Measurements from ENCODE around the gene BMP8B. TPM values are rescaled to one million over a fixed set of nuclear protein-coding genes. Genes with fewer than 3 reads are reported as not detected.
"Not testable (repeated sequence)": the region's sequence is repeated elsewhere in the genome, so short reads cannot be mapped to it uniquely, and the experiment has no call there.

The BMP8B gene
- total RNA-seq, 2 experiments from 2014 or later: 0.06 TPM; not detected in 1

DNA sequence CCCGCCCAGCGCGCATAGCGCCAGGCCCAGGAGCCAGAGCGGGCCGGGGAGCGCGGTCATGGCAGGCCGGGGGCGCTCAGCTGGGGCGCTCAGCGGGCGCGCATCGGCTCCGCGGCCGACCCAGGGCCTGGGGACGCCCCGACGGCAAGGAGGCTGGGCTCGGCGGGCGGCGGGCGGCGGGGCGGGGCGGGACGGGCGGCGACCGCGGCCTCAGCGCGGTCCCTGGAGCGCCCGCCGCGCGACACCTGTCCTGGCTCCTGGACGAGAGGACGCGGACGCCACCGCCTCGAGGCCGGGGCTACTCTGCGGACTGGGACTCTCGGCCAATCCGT, 273 bp downstream of the BMP8B start:
- peak in 1 of 14 experiments; percentile 33 for DNase-seq
- no peaks in the 10 kb centered on the region for H3K9me3 Mint-ChIP-seq
- H3K27me3 Mint-ChIP-seq: peaks cover 48% of the 10 kb centered on the region
- peak; percentile 23 for ATAC-seq (ENCODE audit: poor library complexity)
- intact Hi-C loops (cut with DNase I, micrococcal nuclease): no loop called here
- Histone ChIP-seq H3K27me3 (ENCODE audit: control insufficient read depth in 1 of 2, insufficient read depth in 2 of 2, low read length in 2 of 2) (peaks cover 6% of the 10 kb centered on the region in 2 experiments), H3K27ac (ENCODE audit: low read depth in 1 of 2, low read length in 2 of 2) (no peak overlapping the region), H3K36me3 (ENCODE audit: insufficient read depth, low read length) (no peaks in the 10 kb centered on the region), H3K4me1 (ENCODE audit: insufficient read depth, low read length) (peaks cover 15% of the 10 kb centered on the region), H3K9me3 (ENCODE audit: control insufficient read depth in 1 of 2, insufficient read depth in 1 of 2, low read length in 2 of 2) (no peaks in the 10 kb centered on the region), H3K4me3 (ENCODE audit: low read length) (peak overlapping the region; percentile 29)
- no peak overlapping the region for H3K4me3 Mint-ChIP-seq
- TF ChIP-seq, protein P1, sequence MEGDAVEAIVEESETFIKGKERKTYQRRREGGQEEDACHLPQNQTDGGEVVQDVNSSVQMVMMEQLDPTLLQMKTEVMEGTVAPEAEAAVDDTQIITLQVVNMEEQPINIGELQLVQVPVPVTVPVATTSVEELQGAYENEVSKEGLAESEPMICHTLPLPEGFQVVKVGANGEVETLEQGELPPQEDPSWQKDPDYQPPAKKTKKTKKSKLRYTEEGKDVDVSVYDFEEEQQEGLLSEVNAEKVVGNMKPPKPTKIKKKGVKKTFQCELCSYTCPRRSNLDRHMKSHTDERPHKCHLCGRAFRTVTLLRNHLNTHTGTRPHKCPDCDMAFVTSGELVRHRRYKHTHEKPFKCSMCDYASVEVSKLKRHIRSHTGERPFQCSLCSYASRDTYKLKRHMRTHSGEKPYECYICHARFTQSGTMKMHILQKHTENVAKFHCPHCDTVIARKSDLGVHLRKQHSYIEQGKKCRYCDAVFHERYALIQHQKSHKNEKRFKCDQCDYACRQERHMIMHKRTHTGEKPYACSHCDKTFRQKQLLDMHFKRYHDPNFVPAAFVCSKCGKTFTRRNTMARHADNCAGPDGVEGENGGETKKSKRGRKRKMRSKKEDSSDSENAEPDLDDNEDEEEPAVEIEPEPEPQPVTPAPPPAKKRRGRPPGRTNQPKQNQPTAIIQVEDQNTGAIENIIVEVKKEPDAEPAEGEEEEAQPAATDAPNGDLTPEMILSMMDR (IDR thresholded peaks at IDR 0.05): no peak
- ChIA-PET CTCF (interaction anchor here (2.8 kb wide), 1 partner anchor 11 kb away, joined by 14 read pairs; no protein-coding TSS in a partner anchor), POLR2A (no interaction called here)
- no peaks in the 10 kb centered on the region for H3K36me3 Mint-ChIP-seq (ENCODE audit: low read depth)
- H3K4me1 Mint-ChIP-seq (ENCODE audit: low read depth): peaks cover 5% of the 10 kb centered on the region
- H3K27ac Mint-ChIP-seq: no peak overlapping the region

DNA sequence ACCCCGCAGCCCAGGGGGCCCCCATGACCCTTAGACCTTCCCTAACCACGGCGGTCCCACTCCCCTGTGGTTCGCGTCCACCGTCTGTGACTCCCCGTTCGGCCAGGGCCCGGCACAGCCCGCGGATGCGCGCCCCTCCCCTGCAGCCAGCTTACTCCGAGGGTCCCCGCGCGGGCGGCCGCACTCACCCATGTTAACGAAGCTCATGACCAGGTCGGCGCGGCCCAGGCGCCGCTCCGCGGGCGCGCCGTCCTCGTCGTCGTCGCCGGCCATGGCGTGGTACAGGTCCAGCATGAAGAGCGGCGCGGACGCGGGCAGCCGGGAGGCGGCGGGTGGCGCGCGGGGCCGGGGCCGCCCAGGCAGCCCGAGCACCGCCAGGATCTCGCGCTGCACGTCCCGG, 701 bp downstream of the BMP8B start:
- H3K4me3 ChIP-seq (ENCODE audit: low read length); H3K4me3 Mint-ChIP-seq; ATAC-seq (ENCODE audit: poor library complexity); H3K36me3 ChIP-seq (ENCODE audit: insufficient read depth, low read length); H3K9me3 Mint-ChIP-seq; intact Hi-C loops (cut with DNase I, micrococcal nuclease); H3K27me3 ChIP-seq (ENCODE audit: control insufficient read depth in 1 of 2, insufficient read depth in 2 of 2, low read length in 2 of 2); DNase-seq; H3K9me3 ChIP-seq (ENCODE audit: control insufficient read depth in 1 of 2, insufficient read depth in 1 of 2, low read length in 2 of 2); H3K27ac ChIP-seq (ENCODE audit: low read depth in 1 of 2, low read length in 2 of 2); H3K4me1 Mint-ChIP-seq (ENCODE audit: low read depth); H3K27ac Mint-ChIP-seq; H3K36me3 Mint-ChIP-seq (ENCODE audit: low read depth); POLR2A ChIA-PET: not testable (repeated sequence)
- peaks cover 15% of the 10 kb centered on the region for H3K4me1 ChIP-seq (ENCODE audit: insufficient read depth, low read length)
- peaks cover 44% of the 10 kb centered on the region for H3K27me3 Mint-ChIP-seq
- CTCF ChIA-PET: interaction anchor here (1.4 to 2.8 kb wide), 2 partner anchors 11 to 12 kb away, joined by 3 to 14 read pairs; no protein-coding TSS in a partner anchor

DNA sequence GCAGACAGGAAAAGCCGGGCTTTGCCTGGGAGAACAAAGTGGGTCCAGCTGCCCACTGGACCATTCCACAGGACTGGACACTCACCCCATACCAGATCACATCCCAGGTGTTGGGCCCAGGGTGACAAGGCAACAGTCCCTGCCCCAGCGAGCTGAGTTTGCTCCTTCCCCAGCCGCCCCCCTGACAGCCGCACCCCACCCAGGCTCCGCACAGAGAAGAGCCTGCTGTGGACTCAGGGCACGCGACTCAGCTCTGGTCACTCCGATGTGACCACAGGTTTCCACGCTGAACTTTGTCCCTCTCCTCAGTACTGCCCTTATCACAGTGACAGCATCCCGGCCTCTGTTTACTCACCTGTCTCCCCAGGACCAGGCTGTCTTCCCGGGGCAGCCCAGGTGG, 1.2 kb downstream of the BMP8B start:
- H3K4me3 ChIP-seq (ENCODE audit: low read length): no peak overlapping the region
- no peaks in the 10 kb centered on the region for H3K36me3 ChIP-seq (ENCODE audit: insufficient read depth, low read length)
- Mint-ChIP-seq H3K27ac (no peak overlapping the region), H3K9me3 (no peaks in the 10 kb centered on the region), H3K4me1 (ENCODE audit: low read depth) (peaks cover 5% of the 10 kb centered on the region), H3K27me3 (peaks cover 39% of the 10 kb centered on the region), H3K36me3 (ENCODE audit: low read depth) (no peaks in the 10 kb centered on the region), H3K4me3 (peak overlapping the region; percentile 49)
- POLR2A ChIA-PET: no interaction called here
- H3K27ac ChIP-seq (ENCODE audit: low read depth in 1 of 2, low read length in 2 of 2): no peak overlapping the region
- ATAC-seq (ENCODE audit: poor library complexity) (no peak), DNase-seq (no peak)
- TF ChIP-seq, protein P1 (IDR thresholded peaks at IDR 0.05): no peak
- no peaks in the 10 kb centered on the region for H3K9me3 ChIP-seq (ENCODE audit: control insufficient read depth in 1 of 2, insufficient read depth in 1 of 2, low read length in 2 of 2)
- peaks cover 14% of the 10 kb centered on the region for H3K4me1 ChIP-seq (ENCODE audit: insufficient read depth, low read length)
- CTCF ChIA-PET: interaction anchor here (1.4 kb wide), 1 partner anchor 12 kb away, joined by 3 read pairs; no protein-coding TSS in a partner anchor
- intact Hi-C loops (cut with DNase I, micrococcal nuclease): no loop called here
- peaks cover 6% of the 10 kb centered on the region in 2 experiments for H3K27me3 ChIP-seq (ENCODE audit: control insufficient read depth in 1 of 2, insufficient read depth in 2 of 2, low read length in 2 of 2)

DNA sequence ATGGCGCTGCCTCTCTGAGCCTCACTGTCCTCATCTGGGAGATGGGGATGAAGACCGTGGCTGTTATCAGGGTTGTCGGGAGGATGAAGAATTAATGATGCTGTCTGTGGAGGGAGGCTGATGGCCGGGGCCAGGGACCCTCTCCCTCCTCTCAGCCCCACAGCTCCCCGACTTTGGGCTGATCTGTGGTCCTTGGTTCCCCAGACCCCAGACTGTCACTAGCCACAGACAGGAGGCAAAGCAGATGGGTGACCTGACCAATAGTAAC, 1.6 kb downstream of the BMP8B start:
- H3K4me1 Mint-ChIP-seq (ENCODE audit: low read depth); H3K27me3 ChIP-seq (ENCODE audit: control insufficient read depth in 1 of 2, insufficient read depth in 2 of 2, low read length in 2 of 2); H3K36me3 Mint-ChIP-seq (ENCODE audit: low read depth); DNase-seq; H3K27ac ChIP-seq (ENCODE audit: low read depth in 1 of 2, low read length in 2 of 2); H3K9me3 Mint-ChIP-seq; H3K4me3 ChIP-seq (ENCODE audit: low read length); ATAC-seq (ENCODE audit: poor library complexity); H3K36me3 ChIP-seq (ENCODE audit: insufficient read depth, low read length); intact Hi-C loops (cut with DNase I, micrococcal nuclease); H3K27ac Mint-ChIP-seq; H3K9me3 ChIP-seq (ENCODE audit: control insufficient read depth in 1 of 2, insufficient read depth in 1 of 2, low read length in 2 of 2); POLR2A ChIA-PET: not testable (repeated sequence)
- H3K4me1 ChIP-seq (ENCODE audit: insufficient read depth, low read length): peaks cover 13% of the 10 kb centered on the region
- CTCF ChIA-PET: interaction anchor here (1.4 kb wide), 1 partner anchor 12 kb away, joined by 3 read pairs; no protein-coding TSS in a partner anchor
- Mint-ChIP-seq H3K4me3 (peak overlapping the region; percentile 49), H3K27me3 (peaks cover 37% of the 10 kb centered on the region)

DNA sequence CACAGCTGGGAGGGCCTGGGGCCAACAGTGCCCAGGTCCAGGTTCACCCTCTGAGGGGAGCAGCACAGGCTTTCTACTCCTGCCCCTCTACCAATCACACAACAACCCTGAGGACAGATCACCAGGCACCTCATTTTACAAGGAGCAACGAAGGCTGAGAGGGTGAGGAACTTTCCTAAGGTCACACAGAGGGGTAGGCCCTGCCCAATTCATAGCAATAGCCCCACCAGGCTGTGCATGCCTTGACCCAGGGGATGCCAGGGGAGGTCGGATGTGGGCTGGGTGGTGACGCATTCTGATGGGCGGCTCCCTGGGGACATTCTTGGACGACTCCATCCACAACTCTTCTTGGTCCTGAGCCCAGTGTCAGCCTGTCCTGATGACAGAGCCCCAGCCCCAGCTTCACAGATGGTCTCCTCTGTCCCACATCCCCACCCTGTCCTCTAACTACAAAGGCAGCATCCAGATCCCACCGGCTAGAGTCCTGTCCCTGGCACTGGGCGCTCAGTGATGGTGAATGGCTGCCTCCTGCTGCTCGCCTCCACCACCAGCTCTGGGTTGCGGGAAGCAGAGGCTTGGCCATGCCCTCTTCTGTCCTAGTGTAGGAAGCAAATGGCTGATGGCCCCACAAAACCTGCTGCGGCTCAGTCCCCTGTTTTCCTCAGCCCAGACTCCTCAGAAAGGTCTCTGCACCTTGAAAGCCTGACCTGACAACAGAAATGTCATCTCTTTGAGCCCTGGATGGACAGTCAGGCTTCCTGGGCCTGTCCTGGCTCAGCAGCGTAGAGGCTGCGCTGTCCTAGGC, 2.2 kb downstream of the BMP8B start:
- H3K27ac ChIP-seq (ENCODE audit: low read depth in 1 of 2, low read length in 2 of 2); H3K27me3 ChIP-seq (ENCODE audit: control insufficient read depth in 1 of 2, insufficient read depth in 2 of 2, low read length in 2 of 2); H3K36me3 Mint-ChIP-seq (ENCODE audit: low read depth); POLR2A ChIA-PET; H3K27ac Mint-ChIP-seq; H3K9me3 Mint-ChIP-seq; intact Hi-C loops (cut with DNase I, micrococcal nuclease); H3K4me1 Mint-ChIP-seq (ENCODE audit: low read depth); H3K36me3 ChIP-seq (ENCODE audit: insufficient read depth, low read length); DNase-seq; ATAC-seq (ENCODE audit: poor library complexity); H3K4me3 ChIP-seq (ENCODE audit: low read length); H3K9me3 ChIP-seq (ENCODE audit: control insufficient read depth in 1 of 2, insufficient read depth in 1 of 2, low read length in 2 of 2): not testable (repeated sequence)
- peaks cover 34% of the 10 kb centered on the region for H3K27me3 Mint-ChIP-seq
- CTCF ChIA-PET: interaction anchor here (1.4 kb wide), 1 partner anchor 13 kb away, joined by 3 read pairs; no protein-coding TSS in a partner anchor
- peaks cover 13% of the 10 kb centered on the region for H3K4me1 ChIP-seq (ENCODE audit: insufficient read depth, low read length)
- H3K4me3 Mint-ChIP-seq: peak overlapping the region; percentile 49

DNA sequence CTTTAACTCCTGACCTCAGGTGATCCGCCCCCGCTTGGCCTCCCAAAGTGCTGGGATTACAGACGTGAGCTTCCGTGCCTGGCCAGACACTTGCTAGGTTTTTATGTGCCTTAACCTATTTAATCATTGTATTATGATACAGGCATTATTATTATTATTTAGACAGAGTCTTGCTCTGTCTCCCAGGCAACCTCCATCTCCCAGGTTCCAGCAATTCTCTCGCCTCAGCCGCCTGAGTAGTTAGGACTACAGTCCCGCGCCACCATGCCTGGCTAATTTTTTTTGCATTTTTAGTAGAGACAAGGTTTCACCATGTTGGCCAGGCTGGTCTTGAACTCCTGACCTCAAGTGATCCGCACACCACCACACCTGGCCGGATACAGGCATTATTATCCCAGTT, 6.0 kb downstream of the BMP8B start:
- POLR2A ChIA-PET; ATAC-seq (ENCODE audit: poor library complexity); H3K9me3 ChIP-seq (ENCODE audit: control insufficient read depth in 1 of 2, insufficient read depth in 1 of 2, low read length in 2 of 2); intact Hi-C loops (cut with DNase I, micrococcal nuclease); H3K4me3 ChIP-seq (ENCODE audit: low read length); H3K27me3 ChIP-seq (ENCODE audit: control insufficient read depth in 1 of 2, insufficient read depth in 2 of 2, low read length in 2 of 2); H3K4me3 Mint-ChIP-seq; H3K27ac Mint-ChIP-seq; DNase-seq; H3K4me1 Mint-ChIP-seq (ENCODE audit: low read depth); H3K36me3 ChIP-seq (ENCODE audit: insufficient read depth, low read length); CTCF ChIA-PET; H3K9me3 Mint-ChIP-seq; H3K4me1 ChIP-seq (ENCODE audit: insufficient read depth, low read length); H3K27ac ChIP-seq (ENCODE audit: low read depth in 1 of 2, low read length in 2 of 2); H3K36me3 Mint-ChIP-seq (ENCODE audit: low read depth): not testable (repeated sequence)
- H3K27me3 Mint-ChIP-seq: peaks cover 25% of the 10 kb centered on the region

All from CD4-positive, alpha-beta T cell (primary cell).